Tibial nerve (tissue), 4 donors: ENCODE results near the gene FERMT3. TPM values are rescaled to one million over a fixed set of nuclear protein-coding genes. Genes with fewer than 3 reads are reported as not detected.

Experiments
- DNase-seq, 2 donors: peaks; one replicate each; pipeline ENCODE4 v3.0.0-alpha.2; 2019; ENCODE audit warnings: low spot score in 2 of 2
- H3K27ac ChIP-seq, 4 donors: fragments of 200-600 bp; sonication (generic) in 3 of 4; one replicate each; pipeline ENCODE4 v1.5.1; 2017 to 2019; ENCODE audit warnings: mild to moderate bottlenecking in 1 of 4
- H3K27me3 ChIP-seq, 2 donors: fragments of 200-600 bp; sonication (generic) in 1 of 2; one replicate each; pipeline versions ENCODE4 v1.5.1 to v1.6.0; 2017 to 2019
- H3K36me3 ChIP-seq, 3 donors: fragments of 200-600 bp; sonication (generic); one replicate each; pipeline ENCODE4 v1.5.1; 2018 to 2019
- H3K4me1 ChIP-seq, 4 donors: fragments of 200-600 bp; sonication (generic) in 3 of 4; one replicate each; pipeline ENCODE4 v1.5.1; 2017 to 2019
- H3K4me3 ChIP-seq, 4 donors: fragments of 200-600 bp; sonication (generic) in 3 of 4; one replicate each; pipeline ENCODE4 v1.5.1; 2017 to 2019; ENCODE audit warnings: mild to moderate bottlenecking in 1 of 4, moderate library complexity in 1 of 4
- H3K9me3 ChIP-seq, 4 donors: fragments of 200-600 bp; sonication (generic) in 3 of 4; one replicate each; pipeline ENCODE4 v1.5.1; 2017 to 2019
- CTCF ChIP-seq, 5 experiments: fragments of 200-600 bp in 3 of 5; fragments of 450-650 bp in 2 of 5; sonication (generic) in 3 of 5; IDR thresholded peaks; one replicate each; pipeline ENCODE4 v1.5.1; 2016 to 2019; ENCODE audit warnings: antibody characterized with exemption in 5 of 5, mild to moderate bottlenecking in 3 of 5, moderate library complexity in 2 of 5
- EP300 ChIP-seq, 2 donors: sonication (generic); formaldehyde crosslinking; IDR thresholded peaks; one replicate each; pipeline ENCODE4 v1.6.1; 2017; ENCODE audit warnings: antibody characterized with exemption in 2 of 2, mild to moderate bottlenecking in 1 of 2
- POLR2A ChIP-seq, 2 donors: fragments of 450-650 bp; IDR thresholded peaks; one replicate each; pipeline ENCODE4 v1.6.1; 2017; ENCODE audit warnings: antibody characterized with exemption in 2 of 2, mild to moderate bottlenecking in 2 of 2, moderate library complexity in 2 of 2
- WGBS, 2 donors: methylation state at CpG; one replicate each; pipeline ENCODE4 v1.1.5; 2018; 5-methylcytosine and 5-hydroxymethylcytosine counted together
- total RNA-seq, 4 donors: library from RNA; depleted of rRNA; stranded (reverse); fragments of >200 nt; gene quantifications; one replicate each; pipeline ENCODE4 v1.1.0, GENCODE V29; 2016

The FERMT3 gene
- total RNA-seq, 4 donors from 2014 or later, result 17.2 to 83.1 (median 29.6) TPM

- H3K4me3 ChIP-seq, result peak overlapping the region in 2 of 4 donors; percentile 0 to 16
- WGBS, 2 donors, result 34 to 42% methylated on average over 16 to 17 of the region's 17 CpGs
- H3K27ac ChIP-seq, result peak overlapping the region; percentile 68 to 94 (median 76)
- TF ChIP-seq EP300 (IDR thresholded peaks at IDR 0.05) (peak; percentile 45 to 96), CTCF (IDR thresholded peaks at IDR 0.05) (peak in 1 of 5 experiments; percentile 24), POLR2A (IDR thresholded peaks at IDR 0.05) (peak; percentile 90 to 91)
- peaks cover 0 to 50% (median 32%) of the 10 kb centered on the region in 4 donors for H3K4me1 ChIP-seq
- DNase-seq, result peak; percentile 88 to 89
- H3K9me3 ChIP-seq, result no peaks in the 10 kb centered on the region
- H3K36me3 ChIP-seq, result no peaks in the 10 kb centered on the region
- no peaks in the 10 kb centered on the region for H3K27me3 ChIP-seq
Measured at GRCh38 chr11:64181506-64182411, 24.8 kb upstream of the FERMT3 start.

GRCh38 chr11:64183890-64184289, 22.6 kb upstream of the FERMT3 start:
- no peak for DNase-seq
- Histone ChIP-seq H3K4me3 (no peak overlapping the region), H3K4me1 (peaks cover 0 to 50% (median 32%) of the 10 kb centered on the region in 4 donors), H3K27ac (peak overlapping the region in 2 of 4 donors; percentile 94 to 99), H3K27me3 (no peaks in the 10 kb centered on the region), H3K36me3 (no peaks in the 10 kb centered on the region), H3K9me3 (no peaks in the 10 kb centered on the region)
- no peak for TF ChIP-seq EP300 (IDR thresholded peaks at IDR 0.05)
- TF ChIP-seq POLR2A (IDR thresholded peaks at IDR 0.05), result no peak
- TF ChIP-seq CTCF (IDR thresholded peaks at IDR 0.05), result no peak
- WGBS, 2 donors, result 85 to 90% methylated on average over 6 to 7 of the region's 7 CpGs

- 0 to 4% methylated on average over 15 to 35 of the region's 52 CpGs for WGBS, 2 donors
- peaks cover 0 to 47% (median 37%) of the 10 kb centered on the region in 4 donors for H3K4me1 ChIP-seq
- TF ChIP-seq EP300 (IDR thresholded peaks at IDR 0.05), result peak; percentile 29 to 98
- peak; percentile 30 to 81 (median 42) for TF ChIP-seq CTCF (IDR thresholded peaks at IDR 0.05)
- TF ChIP-seq POLR2A (IDR thresholded peaks at IDR 0.05), result peak; percentile 99
Measured at GRCh38 chr11:64185175-64185692, 21.3 kb upstream of the FERMT3 start.

GRCh38 chr11:64185693-64186491, 20.6 kb upstream of the FERMT3 start, which contains the start of gene STIP1:
Gene STIP1 (plus strand): TSS chr11:64186171. CDS start chr11:64186262, 91 bp downstream.
- peaks cover 0 to 43% (median 33%) of the 10 kb centered on the region in 4 donors for H3K4me1 ChIP-seq
- WGBS, 2 donors, result 0 to 1% methylated on average over 41 of the region's 74 CpGs
- no peaks in the 10 kb centered on the region for H3K9me3 ChIP-seq

More at GRCh38 chr11:64185175-64185692, 21.3 kb upstream of the FERMT3 start:
- no peaks in the 10 kb centered on the region for H3K36me3 ChIP-seq
- peak; percentile 78 to 80 for DNase-seq
- peak overlapping the region; percentile 90 to 99 (median 95) for H3K27ac ChIP-seq
- H3K4me3 ChIP-seq, result peak overlapping the region; percentile 51 to 77 (median 70)
- H3K27me3 ChIP-seq, result no peaks in the 10 kb centered on the region
- no peaks in the 10 kb centered on the region for H3K9me3 ChIP-seq

More at GRCh38 chr11:64185693-64186491, 20.6 kb upstream of the FERMT3 start, which contains the start of gene STIP1:
- H3K4me3 ChIP-seq, result peak within 1 kb of the TSS; percentile 51 to 77 (median 70)
- peak within 1 kb of the TSS; percentile 90 to 99 (median 95) for H3K27ac ChIP-seq
- peak; percentile 98 to 99 for DNase-seq
- H3K36me3 ChIP-seq, result no peaks in the 10 kb centered on the region
- TF ChIP-seq POLR2A (IDR thresholded peaks at IDR 0.05) (peak; percentile 78 to 79), EP300 (IDR thresholded peaks at IDR 0.05) (peak; percentile 71 to 99), CTCF (IDR thresholded peaks at IDR 0.05) (peak in 4 of 5 experiments; percentile 19 to 46 (median 28))
- H3K27me3 ChIP-seq, result no peaks in the 10 kb centered on the region
